Liver (tissue), 9 donors: ENCODE data around the gene ADCY3. TPM values are rescaled to one million over a fixed set of nuclear protein-coding genes. Genes with fewer than 3 reads are reported as not detected.
"Not testable (repeated sequence)": the region's sequence is repeated elsewhere in the genome, so short reads cannot be mapped to it uniquely, and the experiment has no call there.

Experiments used
- DNase-seq: peaks from one replicate; pipeline ENCODE4 v3.0.0-alpha.2; 2017; ENCODE audit warnings: low spot score
- H3K27ac ChIP-seq, 2 donors: one replicate each; pipeline ENCODE4 v1.7.0; 2013; ENCODE audit warnings: inconsistent platforms in 2 of 2, low read length in 2 of 2, control low read depth in 1 of 2, low read depth in 1 of 2, mild to moderate bottlenecking in 1 of 2
- H3K27me3 ChIP-seq, 4 donors: one replicate each; pipeline versions ENCODE4 v1.6.1 to v1.7.0; 2013; ENCODE audit warnings: low read length in 3 of 4, inconsistent platforms in 1 of 4, mild to moderate bottlenecking in 1 of 4, moderate library complexity in 1 of 4; ENCODE audit not compliant: control insufficient read depth in 4 of 4, insufficient read depth in 4 of 4
- H3K36me3 ChIP-seq, 4 donors: one replicate each; pipeline versions ENCODE4 v1.6.1 to v1.7.0; 2013; ENCODE audit warnings: low read length in 3 of 4, mild to moderate bottlenecking in 3 of 4, low read depth in 1 of 4, moderate library complexity in 1 of 4; ENCODE audit not compliant: control insufficient read depth in 4 of 4, insufficient read depth in 3 of 4
- H3K4me1 ChIP-seq, 4 donors: one replicate each; pipeline versions ENCODE4 v1.6.1 to v1.7.0; 2013; ENCODE audit warnings: low read length in 3 of 4, mild to moderate bottlenecking in 3 of 4, moderate library complexity in 1 of 4; ENCODE audit not compliant: control insufficient read depth in 4 of 4, insufficient read depth in 4 of 4
- H3K4me3 ChIP-seq, 3 donors: one replicate each; pipeline versions ENCODE4 v1.6.1 to v1.7.0; 2013; ENCODE audit warnings: low read length in 3 of 3, control low read depth in 1 of 3, low read depth in 1 of 3, mild to moderate bottlenecking in 1 of 3
- H3K9ac ChIP-seq, 2 donors: one replicate each; pipeline ENCODE4 v1.7.0; 2013; ENCODE audit warnings: low read length in 2 of 2, mild to moderate bottlenecking in 2 of 2, moderate library complexity in 2 of 2, control low read depth in 1 of 2, low read depth in 1 of 2
- H3K9me3 ChIP-seq, 4 donors: one replicate each; pipeline versions ENCODE4 v1.6.1 to v1.7.0; 2013; ENCODE audit warnings: low read length in 3 of 4; ENCODE audit not compliant: control insufficient read depth in 4 of 4
- ATF3 ChIP-seq: IDR thresholded peaks from 2 replicates; pipeline ENCODE4 v1.6.1; 2016; ENCODE audit warnings: antibody characterized with exemption
- CTCF ChIP-seq: fragments of 150-350 bp; IDR thresholded peaks from 2 replicates; pipeline ENCODE4 v1.5.1; 2017; ENCODE audit warnings: improper control_type of control experiment, low read depth, low read length; ENCODE audit not compliant: missing input control
- EGR1 ChIP-seq, 2 donors: IDR thresholded peaks; 2 replicates each; pipeline ENCODE4 v1.6.1; 2016 to 2018; ENCODE audit warnings: antibody characterized with exemption in 2 of 2, low read depth in 2 of 2
- FOXA1 ChIP-seq: IDR thresholded peaks from 2 replicates; pipeline ENCODE4 v1.6.1; 2016; ENCODE audit warnings: antibody characterized with exemption
- FOXA2 ChIP-seq: IDR thresholded peaks from 2 replicates; pipeline ENCODE4 v1.6.1; 2016; ENCODE audit warnings: antibody characterized with exemption
- HNF4A ChIP-seq, 2 donors: conservative IDR thresholded peaks; 2 replicates each; pipeline ENCODE4 v1.6.1; 2016; ENCODE audit warnings: antibody characterized with exemption in 2 of 2, mild to moderate bottlenecking in 2 of 2
- HNF4G ChIP-seq: IDR thresholded peaks from 2 replicates; pipeline ENCODE4 v1.6.1; 2016; ENCODE audit warnings: antibody characterized with exemption
- JUND ChIP-seq, 2 donors: IDR thresholded peaks; 2 replicates each; pipeline ENCODE4 v1.6.1; 2016; ENCODE audit warnings: antibody characterized with exemption in 2 of 2
- REST ChIP-seq: IDR thresholded peaks from 2 replicates; pipeline ENCODE4 v1.6.1; 2016; ENCODE audit warnings: antibody characterized with exemption, mild to moderate bottlenecking
- RXRA ChIP-seq, 2 donors: IDR thresholded peaks; 2 replicates each; pipeline ENCODE4 v1.6.1; 2017 to 2018; ENCODE audit warnings: antibody characterized with exemption in 2 of 2, mild to moderate bottlenecking in 1 of 2
- SP1 ChIP-seq: IDR thresholded peaks from 2 replicates; pipeline ENCODE4 v1.6.1; 2018; ENCODE audit warnings: antibody characterized with exemption, mild to moderate bottlenecking
- TAF1 ChIP-seq: conservative IDR thresholded peaks from 2 replicates; pipeline ENCODE4 v1.6.1; 2016; ENCODE audit warnings: antibody characterized with exemption, mild to moderate bottlenecking
- YY1 ChIP-seq: IDR thresholded peaks from 2 replicates; pipeline ENCODE4 v1.6.1; 2016; ENCODE audit warnings: antibody characterized with exemption, mild to moderate bottlenecking
- WGBS: extraction: QIAGEN DNeasy Blood & Tissue Kit; methylation state at CpG from one replicate; pipeline ENCODE4 v1.1.7; 2013; 5-methylcytosine and 5-hydroxymethylcytosine counted together
- polyA plus RNA-seq, 2 donors: library from polyadenylated mRNA; stranded (reverse) in 1 of 2; unstranded in 1 of 2; fragments of 200-250 nt in 1 of 2; fragments of >200 nt in 1 of 2; fragmentation: Nextera tagmentation in 1 of 2; extraction: Ambion mirVana in 1 of 2; gene quantifications; one replicate each; pipeline versions ENCODE4 v1.2.1 to v1.2.3, GENCODE V29; 2013 to 2015
- total RNA-seq, 2 donors: library from RNA; depleted of rRNA; stranded (reverse); fragments of >200 nt; gene quantifications; one replicate each; pipeline ENCODE4 v1.2.3, GENCODE V29; 2014
- TF ChIP-seq, protein P1 (sequence below): IDR thresholded peaks from 2 replicates; pipeline ENCODE4 v1.6.1; 2016; ENCODE audit warnings: antibody characterized with exemption
- donor health status: healthy.
- donor health status: healthy.
- donor health status: healthy.
- donor health status: healthy.
- donor health status: healthy.

ADCY3 gene
- total and polyA plus RNA-seq, 4 donors = 0.99 to 8.4 (median 6.4) TPM

DNA sequence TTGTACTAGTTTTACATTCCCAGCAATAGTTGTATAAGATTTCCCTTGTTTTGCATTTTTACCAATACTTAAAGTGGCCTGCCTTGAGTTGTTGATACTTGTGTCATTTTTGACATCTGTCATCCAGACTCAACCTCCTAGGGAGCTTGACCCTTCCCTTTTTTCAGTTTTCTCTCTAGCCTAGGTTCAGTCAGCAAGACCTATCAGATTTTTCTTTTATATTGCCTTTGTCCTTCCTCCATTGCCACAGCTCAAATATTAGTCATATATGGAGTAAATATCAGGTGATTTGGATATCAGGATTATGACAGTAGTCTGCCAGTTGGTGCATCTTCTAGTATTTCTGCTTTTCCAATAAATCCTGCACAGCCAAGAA, 113.4 kb downstream of the ADCY3 start:
- Histone ChIP-seq H3K27me3 (no peaks in the 10 kb centered on the region), H3K36me3 (peaks cover 0 to 2% (median 0%) of the 10 kb centered on the region in 4 donors), H3K27ac (no peak overlapping the region), H3K9me3 (no peaks in the 10 kb centered on the region), H3K4me3 (no peak overlapping the region), H3K9ac (no peak overlapping the region), H3K4me1 (no peaks in the 10 kb centered on the region)
- DNase-seq = no peak
- TF ChIP-seq, protein P1, sequence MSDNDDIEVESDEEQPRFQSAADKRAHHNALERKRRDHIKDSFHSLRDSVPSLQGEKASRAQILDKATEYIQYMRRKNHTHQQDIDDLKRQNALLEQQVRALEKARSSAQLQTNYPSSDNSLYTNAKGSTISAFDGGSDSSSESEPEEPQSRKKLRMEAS = no peak
- TF ChIP-seq RXRA (IDR thresholded peaks at IDR 0.05) (no peak), JUND (IDR thresholded peaks at IDR 0.05) (no peak), FOXA2 (no peak), CTCF (no peak), EGR1 (IDR thresholded peaks at IDR 0.05; ENCODE audit: low read depth in 2 of 2) (no peak)

- H3K9ac ChIP-seq, H3K4me3 ChIP-seq, DNase-seq, H3K4me1 ChIP-seq, H3K36me3 ChIP-seq, H3K27me3 ChIP-seq, H3K27ac ChIP-seq, H3K9me3 ChIP-seq: not testable (repeated sequence)
- 93% methylated on average over 25 of the region's 25 CpGs for WGBS
Observed at GRCh38 chr2:24805811-24806660, 114.0 kb downstream of the ADCY3 start.

- not testable (repeated sequence) for DNase-seq, H3K4me3 ChIP-seq, H3K9me3 ChIP-seq, H3K4me1 ChIP-seq, H3K27me3 ChIP-seq, H3K27ac ChIP-seq, H3K36me3 ChIP-seq, H3K9ac ChIP-seq
- over 99% methylated on average over 4 of the region's 5 CpGs for WGBS
Observed at GRCh38 chr2:24800487-24800886, 119.5 kb downstream of the ADCY3 start.

GRCh38 chr2:24797644-24798043, 122.4 kb downstream of the ADCY3 start:
- no peak overlapping the region for H3K9ac ChIP-seq
- H3K4me1 ChIP-seq = peaks cover 0 to 10% (median 6%) of the 10 kb centered on the region in 4 donors
- no peak overlapping the region for H3K4me3 ChIP-seq
- no peak for DNase-seq
- no peaks in the 10 kb centered on the region for H3K27me3 ChIP-seq
- no peaks in the 10 kb centered on the region for H3K36me3 ChIP-seq
- WGBS = over 99% methylated on average over 2 of the region's 2 CpGs
- H3K9me3 ChIP-seq = no peaks in the 10 kb centered on the region
- H3K27ac ChIP-seq = no peak overlapping the region
- TF ChIP-seq SP1 (no peak), HNF4G (no peak), TAF1 (no peak), ATF3 (no peak), EGR1 (IDR thresholded peaks at IDR 0.05; ENCODE audit: low read depth in 2 of 2) (no peak), FOXA1 (no peak), RXRA (IDR thresholded peaks at IDR 0.05) (no peak), HNF4A (conservative IDR thresholded peaks at IDR 0.05) (no peak), YY1 (no peak), REST (no peak), CTCF (no peak)
- TF ChIP-seq, protein P1 = no peak
